Measurements from ENCODE around the gene GPX4. TPM values are rescaled to one million over a fixed set of nuclear protein-coding genes. Genes with fewer than 3 reads are reported as not detected.

GPX4 gene
- polyA plus RNA-seq, 3 donors, result 459 to 508 (median 493) TPM

DNA sequence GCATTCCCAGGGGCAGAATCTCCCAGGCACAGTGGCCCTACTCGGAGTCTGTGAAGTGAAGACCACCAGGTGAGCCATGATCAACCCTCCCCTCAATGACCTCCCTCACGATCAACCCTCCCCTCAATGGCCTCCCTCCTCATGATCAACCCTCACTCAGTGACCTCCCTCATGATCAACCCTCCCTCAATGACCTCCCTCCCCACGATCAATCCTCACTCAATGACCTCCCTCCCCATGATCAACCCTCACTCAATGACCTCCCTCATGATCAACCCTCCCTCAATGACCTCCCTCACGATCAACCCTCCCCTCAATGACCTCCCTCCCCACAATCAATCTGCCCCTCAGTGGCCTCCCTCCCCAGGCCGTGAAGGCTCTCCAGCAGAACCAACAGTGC lies 38.1 kb downstream of the GPX4 start:
- Histone ChIP-seq H3K27ac (ENCODE audit: low read depth in 1 of 2, low read length in 2 of 2) (no peak overlapping the region), H3K36me3 (replicated peaks in 1 of 2; ENCODE audit: control insufficient read depth in 1 of 2, insufficient read depth in 2 of 2, low read length in 2 of 2) (peaks cover 43 to 81% of the 10 kb centered on the region in 2 donors), H3K9me3 (replicated peaks in 1 of 2; ENCODE audit: control insufficient read depth in 1 of 2, insufficient read depth in 1 of 2, low read length in 2 of 2) (no peaks in the 10 kb centered on the region), H3K4me1 (ENCODE audit: control insufficient read depth in 1 of 2, insufficient read depth in 2 of 2, low read length in 2 of 2) (no peaks in the 10 kb centered on the region), H2AFZ (ENCODE audit: insufficient read depth, low read depth, low read length, poor library complexity, severe bottlenecking) (no peak overlapping the region), H3K79me2 (ENCODE audit: insufficient read depth, low read length) (peaks cover 19% of the 10 kb centered on the region), H3K4me3 (replicated peaks in 1 of 3; ENCODE audit: low read depth in 2 of 3, low read length in 3 of 3) (no peak overlapping the region), H4K20me1 (ENCODE audit: insufficient read depth, low read length) (peaks cover 87% of the 10 kb centered on the region), H3K27me3 (ENCODE audit: control insufficient read depth in 2 of 2, insufficient read depth in 2 of 2, low read length in 2 of 2) (no peaks in the 10 kb centered on the region), H3K9ac (ENCODE audit: insufficient read depth, low read length, poor library complexity, severe bottlenecking) (no peak overlapping the region), H3K4me2 (replicated peaks; ENCODE audit: extremely low read depth, low read length, poor library complexity, severe bottlenecking) (no peak overlapping the region)
- WGBS (ENCODE audit: insufficient coverage), result 95% methylated on average over 5 of the region's 5 CpGs
- no peak for DNase-seq
- H3K36me3 Mint-ChIP-seq, result peaks cover 58 to 76% of the 10 kb centered on the region in 2 donors
- H3K9me3 Mint-ChIP-seq, result peaks cover 0 to 13% (median 2%) of the 10 kb centered on the region in 7 donors
- no peak overlapping the region for H3K4me3 Mint-ChIP-seq
- peak overlapping the region in 2 of 7 donors; percentile 0 to 63 for H3K27ac Mint-ChIP-seq
- intact Hi-C loops (cut with micrococcal nuclease), result no loop called here
- TF ChIP-seq, protein P1, sequence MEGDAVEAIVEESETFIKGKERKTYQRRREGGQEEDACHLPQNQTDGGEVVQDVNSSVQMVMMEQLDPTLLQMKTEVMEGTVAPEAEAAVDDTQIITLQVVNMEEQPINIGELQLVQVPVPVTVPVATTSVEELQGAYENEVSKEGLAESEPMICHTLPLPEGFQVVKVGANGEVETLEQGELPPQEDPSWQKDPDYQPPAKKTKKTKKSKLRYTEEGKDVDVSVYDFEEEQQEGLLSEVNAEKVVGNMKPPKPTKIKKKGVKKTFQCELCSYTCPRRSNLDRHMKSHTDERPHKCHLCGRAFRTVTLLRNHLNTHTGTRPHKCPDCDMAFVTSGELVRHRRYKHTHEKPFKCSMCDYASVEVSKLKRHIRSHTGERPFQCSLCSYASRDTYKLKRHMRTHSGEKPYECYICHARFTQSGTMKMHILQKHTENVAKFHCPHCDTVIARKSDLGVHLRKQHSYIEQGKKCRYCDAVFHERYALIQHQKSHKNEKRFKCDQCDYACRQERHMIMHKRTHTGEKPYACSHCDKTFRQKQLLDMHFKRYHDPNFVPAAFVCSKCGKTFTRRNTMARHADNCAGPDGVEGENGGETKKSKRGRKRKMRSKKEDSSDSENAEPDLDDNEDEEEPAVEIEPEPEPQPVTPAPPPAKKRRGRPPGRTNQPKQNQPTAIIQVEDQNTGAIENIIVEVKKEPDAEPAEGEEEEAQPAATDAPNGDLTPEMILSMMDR (IDR thresholded peaks at IDR 0.05), result no peak
- H3K4me1 Mint-ChIP-seq, result peaks cover 7% of the 10 kb centered on the region
- peaks cover 0 to 3% (median 3%) of the 10 kb centered on the region in 3 donors for H3K27me3 Mint-ChIP-seq (ENCODE audit: low read depth in 3 of 3)

DNA sequence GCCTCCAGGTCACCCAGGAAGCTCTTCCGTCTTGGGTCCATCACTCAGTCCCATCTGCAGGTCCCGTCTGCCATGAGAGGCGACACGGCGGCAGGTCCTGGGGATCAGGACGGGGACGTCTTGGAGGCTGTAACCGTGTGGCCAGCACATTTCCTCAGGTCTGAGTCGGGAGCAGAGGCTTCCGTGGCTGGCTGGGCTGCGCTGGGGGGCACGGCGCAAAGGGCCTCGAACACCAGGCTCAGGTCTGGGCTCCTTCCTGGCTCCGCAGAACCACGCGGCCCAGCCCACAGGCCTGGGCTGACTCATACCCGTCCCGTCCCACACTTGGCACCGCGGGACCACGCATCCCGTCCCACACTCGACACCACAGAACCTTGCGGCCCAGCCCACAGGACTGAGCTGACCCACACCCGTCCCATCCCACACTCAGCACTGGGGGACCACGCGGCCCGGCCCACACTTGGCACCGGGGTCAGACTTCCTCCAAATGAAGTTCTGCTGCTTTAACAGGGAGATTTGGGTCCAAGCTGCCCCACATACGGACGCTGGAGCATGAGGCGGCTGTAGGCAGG lies 40.1 kb downstream of the GPX4 start:
- no peaks in the 10 kb centered on the region for H3K27me3 ChIP-seq (ENCODE audit: control insufficient read depth in 2 of 2, insufficient read depth in 2 of 2, low read length in 2 of 2)
- H3K9ac ChIP-seq (ENCODE audit: insufficient read depth, low read length, poor library complexity, severe bottlenecking), result no peak overlapping the region
- Mint-ChIP-seq H3K4me3 (no peak overlapping the region), H3K4me1 (peaks cover 7% of the 10 kb centered on the region), H3K27me3 (ENCODE audit: low read depth in 3 of 3) (peaks cover 0 to 3% (median 3%) of the 10 kb centered on the region in 3 donors), H3K9me3 (peaks cover 0 to 13% (median 2%) of the 10 kb centered on the region in 7 donors), H3K27ac (peak overlapping the region in 3 of 7 donors; percentile 14 to 52 (median 35)), H3K36me3 (peaks cover 54 to 75% of the 10 kb centered on the region in 2 donors)
- H3K79me2 ChIP-seq (ENCODE audit: insufficient read depth, low read length), result peaks cover 10% of the 10 kb centered on the region
- H3K36me3 ChIP-seq (replicated peaks in 1 of 2; ENCODE audit: control insufficient read depth in 1 of 2, insufficient read depth in 2 of 2, low read length in 2 of 2), result peaks cover 49 to 84% of the 10 kb centered on the region in 2 donors
- no peak overlapping the region for H2AFZ ChIP-seq (ENCODE audit: insufficient read depth, low read depth, low read length, poor library complexity, severe bottlenecking)
- TF ChIP-seq, protein P1 (IDR thresholded peaks at IDR 0.05), result no peak
- no peak for DNase-seq
- intact Hi-C loops (cut with micrococcal nuclease), result no loop called here
- WGBS (ENCODE audit: insufficient coverage), result 93% methylated on average over 29 of the region's 33 CpGs
- peaks cover 91% of the 10 kb centered on the region for H4K20me1 ChIP-seq (ENCODE audit: insufficient read depth, low read length)
- H3K4me1 ChIP-seq (ENCODE audit: control insufficient read depth in 1 of 2, insufficient read depth in 2 of 2, low read length in 2 of 2), result no peaks in the 10 kb centered on the region
- no peak overlapping the region for H3K27ac ChIP-seq (ENCODE audit: low read depth in 1 of 2, low read length in 2 of 2)
- H3K4me3 ChIP-seq (replicated peaks in 1 of 3; ENCODE audit: low read depth in 2 of 3, low read length in 3 of 3), result no peak overlapping the region
- H3K4me2 ChIP-seq (replicated peaks; ENCODE audit: extremely low read depth, low read length, poor library complexity, severe bottlenecking), result no peak overlapping the region
- H3K9me3 ChIP-seq (replicated peaks in 1 of 2; ENCODE audit: control insufficient read depth in 1 of 2, insufficient read depth in 1 of 2, low read length in 2 of 2), result no peaks in the 10 kb centered on the region

All from CD14-positive monocyte (primary cell).